Fibroblast of lung (primary cell): ENCODE results near the gene UBR4. TPM values are rescaled to one million over a fixed set of nuclear protein-coding genes. Genes with fewer than 3 reads are reported as not detected.

ENCODE experiments used
- DNase-seq, 2 donors: peaks; one replicate each; pipeline versions ENCODE4 v3.0.0 to v3.0.0-alpha.2; 2010; ENCODE audit warnings: low read depth in 2 of 2
- H2AFZ ChIP-seq: 2 replicates; pipeline ENCODE4 v1.5.1; 2012; ENCODE audit warnings: low read length, control low read depth, inconsistent platforms
- H3K27ac ChIP-seq: 2 replicates; pipeline ENCODE4 v1.5.1; 2011; ENCODE audit warnings: low read length, control low read depth; ENCODE audit not compliant: insufficient read depth
- H3K27me3 ChIP-seq: 2 replicates; pipeline ENCODE4 v1.5.1; 2011; ENCODE audit warnings: mild to moderate bottlenecking, low read length; ENCODE audit not compliant: control insufficient read depth, insufficient read depth
- H3K36me3 ChIP-seq: 2 replicates; pipeline ENCODE4 v1.5.1; 2011; ENCODE audit warnings: low read length; ENCODE audit not compliant: control insufficient read depth, insufficient read depth
- H3K4me1 ChIP-seq: 2 replicates; pipeline ENCODE4 v1.5.1; 2011; ENCODE audit warnings: low read length; ENCODE audit not compliant: control insufficient read depth, insufficient read depth; ENCODE audit errors: extremely low read depth
- H3K4me2 ChIP-seq: 2 replicates; pipeline ENCODE4 v1.5.1; 2011; ENCODE audit warnings: low read length, control low read depth; ENCODE audit not compliant: insufficient read depth; ENCODE audit errors: extremely low read depth
- H3K4me3 ChIP-seq, 4 experiments: fragments of 200-600 bp in 1 of 4; sonication (generic) in 1 of 4; replicated peaks in 1 of 4; 2 replicates each; pipeline ENCODE4 v1.5.1; 2011 to 2016; ENCODE audit warnings: low read length in 4 of 4, low read depth in 3 of 4, mild to moderate bottlenecking in 3 of 4, control low read depth in 2 of 4, inconsistent platforms in 1 of 4, mixed read lengths in 1 of 4; ENCODE audit not compliant: insufficient read depth in 1 of 4; ENCODE audit errors: control extremely low read depth in 1 of 4
- H3K79me2 ChIP-seq: 2 replicates; pipeline ENCODE4 v1.5.1; 2012; ENCODE audit warnings: mild to moderate bottlenecking, low read length, inconsistent platforms; ENCODE audit not compliant: control insufficient read depth, insufficient read depth
- H3K9ac ChIP-seq: 2 replicates; pipeline ENCODE4 v1.5.1; 2011; ENCODE audit warnings: mild to moderate bottlenecking, low read length, control low read depth; ENCODE audit not compliant: insufficient read depth
- H3K9me3 ChIP-seq: 2 replicates; pipeline ENCODE4 v1.5.1; 2012; ENCODE audit warnings: low read depth, low read length; ENCODE audit not compliant: control insufficient read depth, insufficient read depth
- H4K20me1 ChIP-seq: 2 replicates; pipeline ENCODE4 v1.5.1; 2011; ENCODE audit warnings: low read length; ENCODE audit not compliant: control insufficient read depth, insufficient read depth; ENCODE audit errors: extremely low read depth
- EZH2 ChIP-seq: IDR thresholded peaks from 2 replicates; pipeline ENCODE4 v1.5.1; 2012; ENCODE audit warnings: low read length, control low read depth, mild to moderate bottlenecking; ENCODE audit errors: missing control alignments
- polyA plus RNA-seq, 2 donors: library from polyadenylated mRNA; depleted of rRNA in 1 of 2; stranded (reverse) in 1 of 2; unstranded in 1 of 2; fragments of >200 nt; gene quantifications; 2 replicates each; pipeline ENCODE4 v1.2.1, GENCODE V29; 2011 to 2012; ENCODE audit warnings: missing spikeins in 1 of 2
- total RNA-seq: library from RNA; depleted of rRNA; stranded (reverse); fragments of >200 nt; gene quantifications from 2 replicates; pipeline ENCODE4 v1.2.1, GENCODE V29; 2014
- TF ChIP-seq, protein P1 (sequence below), 2 donors: IDR thresholded peaks in 1 of 2; conservative IDR thresholded peaks in 1 of 2; 1 replicate in 1 of 2; 2 replicates in 1 of 2; pipeline ENCODE4 v1.5.1; 2011 to 2012; ENCODE audit warnings: low read length in 2 of 2, control low read depth in 1 of 2, inconsistent platforms in 1 of 2, low read depth in 1 of 2, mild to moderate bottlenecking in 1 of 2

Gene UBR4
- total and polyA plus RNA-seq, 2 donors (not counting 1 experiment from before 2014, with no cell fraction given) = 32.0 to 164 TPM

DNA sequence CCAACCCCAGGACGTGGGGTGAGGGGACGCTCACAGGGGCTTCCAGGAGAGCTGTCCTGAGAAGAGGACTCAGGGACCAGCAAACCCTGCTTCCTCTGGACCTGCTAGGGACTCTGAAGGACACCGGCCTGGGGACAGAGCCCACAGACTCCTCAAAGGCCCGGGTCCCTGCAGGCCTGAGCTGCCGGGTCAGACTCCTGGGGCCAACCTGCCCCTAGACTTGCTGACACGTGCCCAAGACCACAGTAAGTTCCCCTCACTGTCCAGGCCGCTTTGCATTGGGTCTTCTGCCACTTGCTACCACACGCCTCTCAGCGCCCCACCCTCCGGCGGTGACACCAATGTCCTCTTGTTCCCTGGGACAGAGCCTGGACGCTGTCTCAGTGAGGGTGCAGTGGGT is 146.9 kb downstream of the UBR4 start:
- H3K27ac ChIP-seq = no peak overlapping the region
- H3K4me2 ChIP-seq = no peak overlapping the region
- no peak overlapping the region for H2AFZ ChIP-seq
- H3K27me3 ChIP-seq = peaks cover 7% of the 10 kb centered on the region
- H3K79me2 ChIP-seq = no peaks in the 10 kb centered on the region
- H3K9ac ChIP-seq = no peak overlapping the region
- H3K9me3 ChIP-seq = no peaks in the 10 kb centered on the region
- DNase-seq = no peak
- no peaks in the 10 kb centered on the region for H3K36me3 ChIP-seq
- H4K20me1 ChIP-seq = no peaks in the 10 kb centered on the region
- no peak overlapping the region for H3K4me3 ChIP-seq
- no peaks in the 10 kb centered on the region for H3K4me1 ChIP-seq
- TF ChIP-seq, protein P1, sequence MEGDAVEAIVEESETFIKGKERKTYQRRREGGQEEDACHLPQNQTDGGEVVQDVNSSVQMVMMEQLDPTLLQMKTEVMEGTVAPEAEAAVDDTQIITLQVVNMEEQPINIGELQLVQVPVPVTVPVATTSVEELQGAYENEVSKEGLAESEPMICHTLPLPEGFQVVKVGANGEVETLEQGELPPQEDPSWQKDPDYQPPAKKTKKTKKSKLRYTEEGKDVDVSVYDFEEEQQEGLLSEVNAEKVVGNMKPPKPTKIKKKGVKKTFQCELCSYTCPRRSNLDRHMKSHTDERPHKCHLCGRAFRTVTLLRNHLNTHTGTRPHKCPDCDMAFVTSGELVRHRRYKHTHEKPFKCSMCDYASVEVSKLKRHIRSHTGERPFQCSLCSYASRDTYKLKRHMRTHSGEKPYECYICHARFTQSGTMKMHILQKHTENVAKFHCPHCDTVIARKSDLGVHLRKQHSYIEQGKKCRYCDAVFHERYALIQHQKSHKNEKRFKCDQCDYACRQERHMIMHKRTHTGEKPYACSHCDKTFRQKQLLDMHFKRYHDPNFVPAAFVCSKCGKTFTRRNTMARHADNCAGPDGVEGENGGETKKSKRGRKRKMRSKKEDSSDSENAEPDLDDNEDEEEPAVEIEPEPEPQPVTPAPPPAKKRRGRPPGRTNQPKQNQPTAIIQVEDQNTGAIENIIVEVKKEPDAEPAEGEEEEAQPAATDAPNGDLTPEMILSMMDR (conservative IDR thresholded peaks at IDR 0.05 in 1 of 2, IDR thresholded peaks at IDR 0.05 in 1 of 2; ENCODE audit: low read depth in 1 of 2, low read length in 2 of 2) = no peak
- TF ChIP-seq EZH2 = no peak

GRCh38 chr1:19062258-19063029 is 147.6 kb downstream of the UBR4 start:
- H3K9me3 ChIP-seq = no peaks in the 10 kb centered on the region
- no peak for TF ChIP-seq EZH2
- TF ChIP-seq, protein P1 (conservative IDR thresholded peaks at IDR 0.05 in 1 of 2, IDR thresholded peaks at IDR 0.05 in 1 of 2; ENCODE audit: low read depth in 1 of 2, low read length in 2 of 2) = no peak
- no peak overlapping the region for H3K9ac ChIP-seq
- peaks cover 7% of the 10 kb centered on the region for H3K27me3 ChIP-seq
- no peak overlapping the region for H2AFZ ChIP-seq
- no peaks in the 10 kb centered on the region for H4K20me1 ChIP-seq
- no peaks in the 10 kb centered on the region for H3K36me3 ChIP-seq
- DNase-seq = no peak
- no peak overlapping the region for H3K27ac ChIP-seq
- no peaks in the 10 kb centered on the region for H3K79me2 ChIP-seq
- no peak overlapping the region for H3K4me2 ChIP-seq
- H3K4me3 ChIP-seq = no peak overlapping the region
- no peaks in the 10 kb centered on the region for H3K4me1 ChIP-seq

DNA sequence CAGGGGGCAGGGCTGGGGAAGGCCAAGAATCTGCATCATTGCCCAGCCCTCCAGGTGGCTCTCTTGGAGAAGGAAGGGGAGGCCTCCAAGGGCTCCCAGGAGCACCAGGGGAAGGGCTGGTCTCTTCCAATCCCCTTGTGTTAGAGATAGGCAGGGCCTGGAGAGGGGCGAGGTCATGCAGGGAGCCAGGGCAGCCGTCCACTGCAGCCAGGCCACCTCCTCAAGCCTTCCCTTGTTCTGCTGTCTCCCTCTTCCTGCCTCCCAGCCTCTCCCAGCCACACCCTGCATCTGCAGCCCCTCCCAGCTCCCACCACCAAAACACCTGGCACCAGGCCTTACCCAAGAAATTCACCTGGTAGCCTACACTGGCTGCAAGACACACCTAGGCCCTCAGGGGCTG is 148.3 kb downstream of the UBR4 start:
- Histone ChIP-seq H3K36me3 (no peaks in the 10 kb centered on the region), H3K79me2 (no peaks in the 10 kb centered on the region), H3K4me1 (no peaks in the 10 kb centered on the region), H3K9me3 (no peaks in the 10 kb centered on the region), H3K27ac (no peak overlapping the region), H3K9ac (no peak overlapping the region), H2AFZ (no peak overlapping the region), H3K27me3 (peaks cover 7% of the 10 kb centered on the region), H3K4me3 (no peak overlapping the region), H4K20me1 (no peaks in the 10 kb centered on the region), H3K4me2 (no peak overlapping the region)
- no peak for DNase-seq
- TF ChIP-seq, protein P1 (conservative IDR thresholded peaks at IDR 0.05 in 1 of 2, IDR thresholded peaks at IDR 0.05 in 1 of 2; ENCODE audit: low read depth in 1 of 2, low read length in 2 of 2) = no peak
- TF ChIP-seq EZH2 = no peak
